Measurements from ENCODE around the gene LY86. TPM values are rescaled to one million over a fixed set of nuclear protein-coding genes. Genes with fewer than 3 reads are reported as not detected.

The LY86 gene
- total RNA-seq, 1 experiment from 2014 or later = not detected

DNA sequence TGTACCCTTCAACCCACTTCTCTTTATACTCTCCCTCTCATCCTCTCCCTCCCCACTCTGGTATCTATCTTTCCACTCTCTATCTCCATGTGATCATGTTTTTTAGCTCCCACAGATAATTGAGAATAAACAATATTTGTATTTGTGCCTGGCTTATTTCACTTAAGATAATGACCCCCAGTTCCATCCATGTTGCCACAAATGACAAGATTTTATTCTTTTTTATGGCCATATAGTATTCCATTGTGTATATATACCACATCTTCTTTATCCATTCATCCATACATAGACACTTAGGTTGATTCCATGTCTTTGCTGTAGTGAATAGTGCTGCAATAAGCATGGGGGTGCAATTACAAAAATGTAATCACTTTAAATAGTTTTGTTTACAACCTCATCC is 62.3 kb downstream of the LY86 start:
- no peak overlapping the region for H3K4me3 ChIP-seq

GRCh38 chr6:6651335-6651734 is 62.8 kb downstream of the LY86 start:
- DNase-seq (ENCODE audit: low read depth in 1 of 2, low spot score in 2 of 2) = no peak
- no peak overlapping the region for H3K27ac ChIP-seq
- H3K4me3 ChIP-seq = no peak overlapping the region
- no peaks in the 10 kb centered on the region for H3K27me3 ChIP-seq (replicated peaks)
- H3K9me3 ChIP-seq (replicated peaks) = no peaks in the 10 kb centered on the region
- H3K36me3 ChIP-seq = no peaks in the 10 kb centered on the region
- H3K4me1 ChIP-seq (replicated peaks) = no peaks in the 10 kb centered on the region

More for the DNA sequence above, 62.3 kb downstream of the LY86 start:
- no peak for DNase-seq (ENCODE audit: low read depth in 1 of 2, low spot score in 2 of 2)
- Histone ChIP-seq H3K4me1 (replicated peaks) (no peaks in the 10 kb centered on the region), H3K27ac (no peak overlapping the region), H3K9me3 (replicated peaks) (no peaks in the 10 kb centered on the region), H3K36me3 (no peaks in the 10 kb centered on the region), H3K27me3 (replicated peaks) (no peaks in the 10 kb centered on the region)

DNA sequence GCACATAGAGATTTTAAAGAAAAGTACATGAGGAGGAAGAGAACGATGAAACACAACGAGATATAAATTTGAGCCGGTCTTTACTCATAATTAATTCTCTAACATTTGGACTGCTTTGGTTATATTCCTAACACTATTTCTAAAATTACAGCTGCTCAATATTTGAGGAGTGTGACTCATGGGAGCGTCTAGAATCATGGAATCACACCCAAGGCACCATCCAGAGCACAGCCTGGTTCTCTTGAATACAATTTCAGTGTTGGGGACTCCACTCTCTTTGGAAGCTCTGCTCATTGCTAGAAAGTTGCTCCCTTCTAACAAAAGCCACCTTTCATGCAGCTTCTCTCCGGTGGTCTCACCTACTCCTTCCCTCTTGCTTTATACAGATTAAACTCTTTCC is 64.4 kb downstream of the LY86 start:
- Histone ChIP-seq H3K4me1 (replicated peaks) (no peaks in the 10 kb centered on the region), H3K9me3 (replicated peaks) (no peaks in the 10 kb centered on the region), H3K4me3 (no peak overlapping the region), H3K27ac (no peak overlapping the region), H3K36me3 (no peaks in the 10 kb centered on the region), H3K27me3 (replicated peaks) (no peaks in the 10 kb centered on the region)
- no peak for DNase-seq (ENCODE audit: low read depth in 1 of 2, low spot score in 2 of 2)

DNA sequence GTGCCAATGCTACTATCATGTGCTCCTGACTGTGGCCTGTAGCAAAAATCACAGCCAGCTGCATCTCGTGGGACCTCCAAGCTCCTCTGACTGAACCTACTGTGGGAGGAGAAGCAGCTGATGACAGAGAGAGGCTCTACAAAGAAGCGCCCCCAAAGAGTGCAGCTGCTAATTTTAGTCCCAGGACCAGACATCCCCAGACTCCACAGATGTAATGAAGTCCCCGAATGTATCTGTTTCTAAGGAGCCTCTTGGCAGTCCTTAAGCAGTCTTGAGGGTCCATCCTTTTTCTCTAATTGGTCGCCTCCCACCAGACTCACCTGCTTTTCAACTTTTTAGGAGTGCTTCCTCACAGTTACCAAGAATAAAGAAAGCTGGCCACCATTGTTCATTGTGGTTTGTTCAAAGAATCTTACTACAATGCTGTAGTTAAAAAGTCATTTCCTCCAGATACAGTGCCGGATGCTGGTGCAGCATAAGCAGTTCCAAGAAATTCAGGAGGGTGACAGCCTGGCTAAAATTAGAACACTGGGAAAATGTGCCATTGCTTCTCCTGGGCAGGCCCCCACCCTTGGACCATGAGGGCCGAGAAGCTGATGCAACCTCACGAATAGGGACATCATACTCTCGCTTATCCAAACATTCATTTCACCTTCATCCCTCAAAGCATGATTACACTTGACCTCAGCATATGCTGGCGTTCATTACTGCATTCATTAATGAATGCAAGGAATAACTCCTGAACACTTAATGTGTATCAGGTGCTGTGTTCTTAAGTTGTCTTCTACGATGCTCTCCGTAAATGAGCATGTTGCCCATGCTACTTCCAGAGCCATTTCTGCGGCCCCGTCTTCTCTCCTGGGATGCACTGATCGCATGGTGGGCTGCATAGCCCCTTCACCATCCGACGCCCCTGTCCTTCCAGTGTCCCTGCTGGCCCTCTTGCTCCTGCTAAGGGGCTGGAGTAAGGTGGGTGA is 66.4 kb downstream of the LY86 start:
- Histone ChIP-seq H3K4me1 (replicated peaks) (no peaks in the 10 kb centered on the region), H3K9me3 (replicated peaks) (no peaks in the 10 kb centered on the region), H3K27me3 (replicated peaks) (no peaks in the 10 kb centered on the region), H3K27ac (no peak overlapping the region), H3K36me3 (no peaks in the 10 kb centered on the region), H3K4me3 (no peak overlapping the region)
- DNase-seq (ENCODE audit: low read depth in 1 of 2, low spot score in 2 of 2) = no peak

DNA sequence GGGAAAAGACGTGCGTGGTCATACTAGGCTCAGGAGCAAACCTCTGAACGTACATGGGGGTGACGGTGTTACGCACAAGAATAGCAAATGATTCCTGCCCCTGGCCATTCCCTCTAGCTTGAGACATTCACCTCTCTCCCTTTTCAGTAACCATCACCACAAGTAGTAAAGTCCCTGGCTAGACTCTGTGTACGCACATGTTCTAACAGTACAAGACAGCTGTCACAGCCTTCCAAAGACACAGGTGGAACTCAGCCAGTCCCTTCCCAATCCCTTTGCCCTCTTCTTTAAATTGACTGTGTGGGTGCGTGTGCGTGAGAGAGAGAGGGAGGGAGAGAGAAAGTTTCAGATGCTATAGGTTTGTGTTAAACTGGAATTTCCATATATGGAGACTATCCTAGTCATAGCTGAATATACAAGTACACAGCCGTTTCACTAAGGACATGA is 67.3 kb downstream of the LY86 start:
- no peak overlapping the region for H3K4me3 ChIP-seq
- H3K9me3 ChIP-seq (replicated peaks) = no peaks in the 10 kb centered on the region
- DNase-seq (ENCODE audit: low read depth in 1 of 2, low spot score in 2 of 2) = no peak
- no peak overlapping the region for H3K27ac ChIP-seq
- H3K36me3 ChIP-seq = no peaks in the 10 kb centered on the region
- H3K27me3 ChIP-seq (replicated peaks) = no peaks in the 10 kb centered on the region
- no peaks in the 10 kb centered on the region for H3K4me1 ChIP-seq (replicated peaks)

DNA sequence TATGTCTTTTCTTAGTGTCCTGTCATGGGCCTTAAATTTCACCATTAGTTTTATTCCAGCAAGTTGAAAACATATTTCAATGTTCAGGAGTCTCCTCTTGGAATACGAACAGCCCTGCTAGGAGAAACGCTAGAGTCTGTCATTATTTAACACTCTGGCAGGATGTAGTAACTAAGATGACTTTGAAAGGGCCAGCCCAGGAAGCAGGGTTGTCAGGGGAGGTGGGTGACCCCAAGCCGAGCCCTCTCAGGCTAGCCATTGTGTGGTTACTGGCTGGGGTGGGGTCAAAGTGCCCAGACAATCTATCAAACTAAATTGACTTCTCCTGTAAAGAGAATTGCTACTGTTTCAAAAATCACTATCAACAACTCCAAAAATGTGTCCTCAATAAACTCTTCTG is 67.8 kb downstream of the LY86 start:
- no peak overlapping the region for H3K4me3 ChIP-seq
- H3K9me3 ChIP-seq (replicated peaks) = no peaks in the 10 kb centered on the region
- no peak overlapping the region for H3K27ac ChIP-seq
- H3K4me1 ChIP-seq (replicated peaks) = no peaks in the 10 kb centered on the region
- no peaks in the 10 kb centered on the region for H3K27me3 ChIP-seq (replicated peaks)
- DNase-seq (ENCODE audit: low read depth in 1 of 2, low spot score in 2 of 2) = no peak
- H3K36me3 ChIP-seq = no peaks in the 10 kb centered on the region

DNA sequence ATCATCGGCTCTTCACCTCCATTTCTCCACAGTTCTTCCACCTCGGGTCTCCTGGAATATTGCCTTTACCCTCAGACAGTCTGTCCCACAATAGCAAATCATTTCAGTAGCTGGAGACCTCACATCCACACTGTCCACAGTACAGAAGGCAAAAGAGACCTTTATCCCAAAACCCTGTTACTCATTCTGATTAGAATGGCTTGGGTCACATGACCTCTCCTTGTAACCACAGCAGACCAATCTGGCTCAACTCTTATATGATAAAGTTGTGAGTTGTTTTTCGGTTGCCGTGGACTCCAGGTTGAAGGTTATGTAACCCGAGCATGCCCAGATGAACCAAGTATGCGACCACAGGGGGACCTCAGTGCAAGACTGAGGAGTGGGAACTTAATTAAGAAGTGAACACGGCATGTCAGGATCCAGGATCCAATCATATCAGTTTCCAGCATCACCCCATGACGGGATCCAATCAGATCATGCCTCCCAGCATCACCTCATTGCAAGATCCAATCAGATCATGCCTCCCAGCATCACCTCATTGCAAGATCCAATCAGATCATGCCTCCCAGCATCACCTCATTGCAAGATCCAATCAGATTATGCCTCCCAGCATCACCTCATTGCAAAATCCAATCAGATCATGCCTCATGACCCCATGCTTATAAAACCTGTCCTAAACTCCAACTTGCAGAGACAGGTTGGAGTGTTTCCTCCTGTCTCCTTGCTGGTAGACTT is 68.7 kb downstream of the LY86 start:
- no peak overlapping the region for H3K27ac ChIP-seq
- DNase-seq (ENCODE audit: low read depth in 1 of 2, low spot score in 2 of 2) = no peak
- H3K36me3 ChIP-seq = no peaks in the 10 kb centered on the region
- 0 out of 2 replicates have a peak, but pooled peaks cover 1% of the 10 kb centered on the region for H3K27me3 ChIP-seq (replicated peaks)
- no peaks in the 10 kb centered on the region for H3K9me3 ChIP-seq (replicated peaks)
- no peaks in the 10 kb centered on the region for H3K4me1 ChIP-seq (replicated peaks)
- H3K4me3 ChIP-seq = no peak overlapping the region

GRCh38 chr6:6657820-6658217 is 69.3 kb downstream of the LY86 start:
- Histone ChIP-seq H3K4me3 (no peak overlapping the region), H3K27ac (no peak overlapping the region), H3K27me3 (replicated peaks) (0 out of 2 replicates have a peak, but pooled peaks cover 4% of the 10 kb centered on the region), H3K9me3 (replicated peaks) (no peaks in the 10 kb centered on the region), H3K36me3 (no peaks in the 10 kb centered on the region), H3K4me1 (replicated peaks) (no peaks in the 10 kb centered on the region)
- DNase-seq (ENCODE audit: low read depth in 1 of 2, low spot score in 2 of 2) = no peak

GRCh38 chr6:6659600-6660327 is 71.2 kb downstream of the LY86 start:
- no peak overlapping the region for H3K4me3 ChIP-seq
- H3K27me3 ChIP-seq (replicated peaks) = 0 out of 2 replicates have a peak, but pooled peaks cover 4% of the 10 kb centered on the region
- no peaks in the 10 kb centered on the region for H3K4me1 ChIP-seq (replicated peaks)
- H3K27ac ChIP-seq = no peak overlapping the region
- H3K9me3 ChIP-seq (replicated peaks) = no peaks in the 10 kb centered on the region
- no peaks in the 10 kb centered on the region for H3K36me3 ChIP-seq
- no peak for DNase-seq (ENCODE audit: low read depth in 1 of 2, low spot score in 2 of 2)

GRCh38 chr6:6660339-6661045 is 72.0 kb downstream of the LY86 start:
- no peaks in the 10 kb centered on the region for H3K4me1 ChIP-seq (replicated peaks)
- H3K4me3 ChIP-seq = no peak overlapping the region
- H3K36me3 ChIP-seq = no peaks in the 10 kb centered on the region
- H3K27ac ChIP-seq = no peak overlapping the region
- DNase-seq (ENCODE audit: low read depth in 1 of 2, low spot score in 2 of 2) = no peak
- H3K27me3 ChIP-seq (replicated peaks) = 0 out of 2 replicates have a peak, but pooled peaks cover 4% of the 10 kb centered on the region
- H3K9me3 ChIP-seq (replicated peaks) = no peaks in the 10 kb centered on the region

- no peaks in the 10 kb centered on the region for H3K4me1 ChIP-seq (replicated peaks)
- no peaks in the 10 kb centered on the region for H3K9me3 ChIP-seq (replicated peaks)
- H3K27me3 ChIP-seq (replicated peaks) = 0 out of 2 replicates have a peak, but pooled peaks cover 4% of the 10 kb centered on the region
- no peak overlapping the region for H3K27ac ChIP-seq
- H3K36me3 ChIP-seq = no peaks in the 10 kb centered on the region
- no peak overlapping the region for H3K4me3 ChIP-seq
- DNase-seq (ENCODE audit: low read depth in 1 of 2, low spot score in 2 of 2) = no peak
Measured at GRCh38 chr6:6661191-6661590, 72.7 kb downstream of the LY86 start.

- H3K9me3 ChIP-seq (replicated peaks) = no peaks in the 10 kb centered on the region
- DNase-seq (ENCODE audit: low read depth in 1 of 2, low spot score in 2 of 2) = no peak
- 0 out of 2 replicates have a peak, but pooled peaks cover 4% of the 10 kb centered on the region for H3K27me3 ChIP-seq (replicated peaks)
- no peak overlapping the region for H3K27ac ChIP-seq
- no peak overlapping the region for H3K4me3 ChIP-seq
- no peaks in the 10 kb centered on the region for H3K4me1 ChIP-seq (replicated peaks)
- H3K36me3 ChIP-seq = no peaks in the 10 kb centered on the region
Measured at GRCh38 chr6:6661684-6662083, 73.2 kb downstream of the LY86 start.
